Chondrocyte (in vitro differentiated cells): Measurements from ENCODE around the gene DLL3. TPM values are rescaled to one million over a fixed set of nuclear protein-coding genes. Genes with fewer than 3 reads are reported as not detected.
A peak's percentile ranks its signal among the peaks of the same experiment; 100 is the strongest.

Experiments used
- DNase-seq: peaks from one replicate; pipeline ENCODE4 v3.0.0; 2021; ENCODE audit warnings: mixed read lengths, low spot score
- H3K27ac Mint-ChIP-seq: one replicate; pipeline ENCODE4 v1.8.0; 2021; ENCODE audit warnings: mild to moderate bottlenecking, moderate library complexity, mixed read lengths; ENCODE audit not compliant: unreplicated experiment
- H3K27me3 Mint-ChIP-seq: 2 replicates; pipeline ENCODE4 v1.8.0; 2021; ENCODE audit warnings: low read depth, mixed read lengths
- H3K36me3 Mint-ChIP-seq: 2 replicates; pipeline ENCODE4 v1.8.0; 2021; ENCODE audit warnings: low read depth, mixed read lengths
- H3K4me1 Mint-ChIP-seq: 2 replicates; pipeline ENCODE4 v1.8.0; 2021; ENCODE audit warnings: low read depth, mild to moderate bottlenecking, mixed read lengths
- H3K4me3 Mint-ChIP-seq: one replicate; pipeline ENCODE4 v1.8.0; 2021; ENCODE audit warnings: mild to moderate bottlenecking, moderate library complexity, mixed read lengths; ENCODE audit not compliant: unreplicated experiment
- H3K9me3 Mint-ChIP-seq: 2 replicates; pipeline ENCODE4 v1.8.0; 2021; ENCODE audit warnings: low read depth, mixed read lengths
- CTCF ChIP-seq: fragments of 200-600 bp; sonication (generic); IDR thresholded peaks from 2 replicates; pipeline ENCODE4 v1.5.0; 2021; ENCODE audit warnings: antibody characterized with exemption, mild to moderate bottlenecking, moderate library complexity
- total RNA-seq: library from RNA; stranded (reverse); gene quantifications from 3 replicates; pipeline ENCODE4 v1.2.1, GENCODE V29; 2021

Gene DLL3
- total RNA-seq, 1 donor from 2014 or later = 1.3 TPM

DNA sequence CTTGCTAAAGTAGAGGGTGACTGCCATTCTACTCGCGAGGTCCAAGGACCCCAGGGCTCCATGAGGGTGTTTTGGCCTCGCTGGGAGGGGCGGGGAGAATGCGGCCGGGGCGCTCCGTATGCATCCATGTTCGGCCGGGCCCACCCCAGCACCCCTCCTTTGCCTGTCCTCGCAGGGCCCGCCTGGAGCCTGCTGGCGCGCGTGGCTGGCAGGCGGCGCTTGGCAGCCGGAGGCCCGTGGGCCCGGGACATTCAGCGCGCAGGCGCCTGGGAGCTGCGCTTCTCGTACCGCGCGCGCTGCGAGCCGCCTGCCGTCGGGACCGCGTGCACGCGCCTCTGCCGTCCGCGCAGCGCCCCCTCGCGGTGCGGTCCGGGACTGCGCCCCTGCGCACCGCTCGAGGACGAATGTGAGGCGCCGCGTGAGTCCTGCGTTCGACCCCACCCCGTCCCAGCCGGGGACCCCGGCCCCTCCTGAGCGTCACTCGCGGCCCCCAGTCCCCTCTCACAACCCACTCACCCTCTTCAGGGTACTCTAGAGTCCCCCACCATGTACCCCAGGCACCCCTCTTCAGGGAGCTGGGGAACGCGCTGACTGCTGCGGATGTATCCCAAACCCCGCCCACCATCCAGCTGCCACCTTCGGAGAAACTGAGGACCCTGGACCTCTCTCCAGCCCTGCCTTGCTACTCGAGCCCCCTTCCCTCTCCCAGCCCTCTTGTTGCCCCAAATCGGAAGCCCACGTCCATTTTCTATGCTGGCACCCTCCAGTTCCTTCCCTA, 4.1 kb downstream of the DLL3 start:
- Mint-ChIP-seq H3K27me3 (peaks cover 37% of the 10 kb centered on the region), H3K36me3 (no peaks in the 10 kb centered on the region), H3K27ac (peak overlapping the region; percentile 17), H3K4me1 (peaks cover 27% of the 10 kb centered on the region), H3K9me3 (no peaks in the 10 kb centered on the region), H3K4me3 (no peak overlapping the region)
- DNase-seq = no peak
- peak; percentile 86 for TF ChIP-seq CTCF

DNA sequence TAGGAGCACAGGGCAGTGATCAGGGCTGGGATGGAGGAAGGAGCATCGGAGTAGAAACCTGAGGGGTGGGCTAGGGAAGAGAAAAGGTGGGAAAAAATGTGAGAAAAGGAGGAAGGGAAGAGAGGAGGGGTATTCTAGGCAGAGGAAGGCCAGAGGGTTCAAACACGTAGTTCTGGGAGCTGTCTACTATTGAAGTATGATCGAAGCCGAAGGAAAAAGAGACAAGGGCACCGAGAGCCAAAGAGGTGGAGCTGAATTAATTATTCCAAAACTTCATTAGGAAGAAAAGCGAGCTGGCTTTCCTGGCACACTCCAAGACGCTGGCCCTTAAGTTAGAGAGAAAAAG, 7.8 kb downstream of the DLL3 start:
- Mint-ChIP-seq H3K4me1 (peaks cover 19% of the 10 kb centered on the region), H3K27me3 (peaks cover 13% of the 10 kb centered on the region), H3K36me3 (no peaks in the 10 kb centered on the region), H3K9me3 (no peaks in the 10 kb centered on the region), H3K4me3 (peak overlapping the region; percentile 58), H3K27ac (no peak overlapping the region)
- no peak for TF ChIP-seq CTCF
- DNase-seq = no peak

GRCh38 chr19:39506944-39507714, 8.4 kb downstream of the DLL3 start:
- Mint-ChIP-seq H3K27me3 (peaks cover 13% of the 10 kb centered on the region), H3K36me3 (no peaks in the 10 kb centered on the region), H3K4me3 (peak overlapping the region; percentile 79), H3K27ac (no peak overlapping the region), H3K4me1 (peaks cover 19% of the 10 kb centered on the region), H3K9me3 (no peaks in the 10 kb centered on the region)
- no peak for TF ChIP-seq CTCF
- no peak for DNase-seq

DNA sequence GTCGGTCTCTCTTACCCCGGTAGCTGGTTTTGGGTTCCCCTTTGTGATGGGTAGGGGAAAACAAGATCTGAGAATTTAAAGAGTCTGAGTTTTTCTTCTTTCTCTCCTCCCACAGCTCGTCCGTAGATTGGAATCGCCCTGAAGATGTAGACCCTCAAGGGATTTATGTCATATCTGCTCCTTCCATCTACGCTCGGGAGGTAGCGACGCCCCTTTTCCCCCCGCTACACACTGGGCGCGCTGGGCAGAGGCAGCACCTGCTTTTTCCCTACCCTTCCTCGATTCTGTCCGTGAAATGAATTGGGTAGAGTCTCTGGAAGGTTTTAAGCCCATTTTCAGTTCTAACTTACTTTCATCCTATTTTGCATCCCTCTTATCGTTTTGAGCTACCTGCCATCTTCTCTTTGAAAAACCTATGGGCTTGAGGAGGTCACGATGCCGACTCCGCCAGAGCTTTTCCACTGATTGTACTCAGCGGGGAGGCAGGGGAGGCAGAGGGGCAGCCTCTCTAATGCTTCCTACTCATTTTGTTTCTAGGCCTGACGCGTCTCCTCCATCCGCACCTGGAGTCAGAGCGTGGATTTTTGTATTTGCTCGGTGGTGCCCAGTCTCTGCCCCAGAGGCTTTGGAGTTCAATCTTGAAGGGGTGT, 9.1 kb downstream of the DLL3 start:
- no peak for DNase-seq
- H3K27me3 Mint-ChIP-seq = peaks cover 16% of the 10 kb centered on the region

More for the DNA sequence above, 9.1 kb downstream of the DLL3 start:
- Mint-ChIP-seq H3K36me3 (no peaks in the 10 kb centered on the region), H3K4me1 (peaks cover 19% of the 10 kb centered on the region), H3K9me3 (no peaks in the 10 kb centered on the region), H3K27ac (no peak overlapping the region), H3K4me3 (peak overlapping the region; percentile 79)
- no peak for TF ChIP-seq CTCF
